Measurements from ENCODE around the gene UGT1A10. TPM values are rescaled to one million over a fixed set of nuclear protein-coding genes. Genes with fewer than 3 reads are reported as not detected.
"Not testable (repeated sequence)": the region's sequence is repeated elsewhere in the genome, so short reads cannot be mapped to it uniquely, and the experiment has no call there.

UGT1A10 gene
- total RNA-seq, 1 donor from 2014 or later: not detected

GRCh38 chr2:233686928-233687327 is 50.7 kb downstream of the UGT1A10 start:
- no peak for DNase-seq (ENCODE audit: low spot score)
- no peak for ATAC-seq

GRCh38 chr2:233688341-233688740 is 52.1 kb downstream of the UGT1A10 start:
- intact Hi-C loops (cut with DNase I): no loop called here
- DNase-seq (ENCODE audit: low spot score) (no peak), ATAC-seq (no peak)

More at GRCh38 chr2:233686928-233687327, 50.7 kb downstream of the UGT1A10 start:
- intact Hi-C loops (cut with DNase I): no loop called here

DNA sequence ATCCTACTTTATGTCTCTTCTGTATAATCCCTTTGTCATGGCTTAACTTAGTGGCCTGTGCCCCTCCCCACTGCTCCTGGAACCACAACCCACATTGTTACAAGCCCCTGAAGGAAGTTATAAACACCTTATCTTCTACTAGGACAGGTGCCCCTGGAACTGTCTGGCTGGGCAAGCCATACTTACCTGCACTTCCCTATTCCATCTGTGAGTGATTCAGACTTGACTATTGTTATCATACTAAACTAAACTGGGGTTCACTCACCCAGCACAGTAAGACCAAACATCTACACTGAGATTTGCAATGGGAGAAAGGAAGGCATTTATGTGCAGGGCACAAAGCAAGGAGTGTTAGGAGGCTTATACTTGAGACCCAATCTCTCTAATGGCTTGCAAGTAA is 52.8 kb downstream of the UGT1A10 start:
- DNase-seq (ENCODE audit: low spot score) (no peak), ATAC-seq (no peak)
- intact Hi-C loops (cut with DNase I): no loop called here

DNA sequence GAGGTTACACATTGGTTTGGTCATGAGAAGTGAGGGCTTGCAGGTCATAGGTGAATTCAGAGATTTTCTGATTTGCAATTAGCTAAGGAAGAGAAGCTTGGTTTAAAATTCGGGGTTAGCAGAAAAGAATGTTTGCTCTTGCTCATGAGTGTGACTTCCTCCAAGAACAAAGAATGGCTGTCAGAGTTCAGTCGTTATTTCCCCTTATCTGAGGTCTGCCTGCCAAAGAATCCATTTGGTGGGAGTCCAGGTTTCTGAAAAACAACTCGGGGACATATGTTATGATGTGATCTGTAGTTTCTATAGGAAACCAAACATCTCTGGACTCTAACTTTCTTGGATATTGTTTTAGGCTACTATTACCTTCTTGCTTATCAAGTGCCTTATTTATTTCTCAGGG is 53.3 kb downstream of the UGT1A10 start:
- intact Hi-C loops (cut with DNase I): no loop called here
- no peak for DNase-seq (ENCODE audit: low spot score)

DNA sequence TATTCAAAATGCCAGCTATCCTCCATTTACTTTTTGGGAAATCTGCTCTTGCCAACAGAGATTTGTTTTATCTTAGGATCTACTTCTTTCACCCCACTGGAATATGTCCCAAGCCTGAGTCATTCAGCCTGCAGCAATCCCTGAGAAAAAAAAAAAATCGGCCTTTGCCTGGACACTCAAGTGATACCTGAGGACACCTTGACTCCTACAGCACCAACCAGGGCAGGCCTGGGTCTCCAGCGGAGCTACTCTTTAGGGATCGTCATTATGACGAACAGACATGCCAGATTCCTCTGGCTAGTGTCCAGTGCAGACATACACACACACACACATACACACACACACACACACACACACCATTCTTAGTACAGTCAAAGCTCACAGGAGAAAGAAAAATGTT is 54.2 kb downstream of the UGT1A10 start:
- intact Hi-C loops (cut with DNase I): no loop called here
- ATAC-seq: no peak

More for the DNA sequence above, 53.3 kb downstream of the UGT1A10 start:
- no peak for ATAC-seq

DNA sequence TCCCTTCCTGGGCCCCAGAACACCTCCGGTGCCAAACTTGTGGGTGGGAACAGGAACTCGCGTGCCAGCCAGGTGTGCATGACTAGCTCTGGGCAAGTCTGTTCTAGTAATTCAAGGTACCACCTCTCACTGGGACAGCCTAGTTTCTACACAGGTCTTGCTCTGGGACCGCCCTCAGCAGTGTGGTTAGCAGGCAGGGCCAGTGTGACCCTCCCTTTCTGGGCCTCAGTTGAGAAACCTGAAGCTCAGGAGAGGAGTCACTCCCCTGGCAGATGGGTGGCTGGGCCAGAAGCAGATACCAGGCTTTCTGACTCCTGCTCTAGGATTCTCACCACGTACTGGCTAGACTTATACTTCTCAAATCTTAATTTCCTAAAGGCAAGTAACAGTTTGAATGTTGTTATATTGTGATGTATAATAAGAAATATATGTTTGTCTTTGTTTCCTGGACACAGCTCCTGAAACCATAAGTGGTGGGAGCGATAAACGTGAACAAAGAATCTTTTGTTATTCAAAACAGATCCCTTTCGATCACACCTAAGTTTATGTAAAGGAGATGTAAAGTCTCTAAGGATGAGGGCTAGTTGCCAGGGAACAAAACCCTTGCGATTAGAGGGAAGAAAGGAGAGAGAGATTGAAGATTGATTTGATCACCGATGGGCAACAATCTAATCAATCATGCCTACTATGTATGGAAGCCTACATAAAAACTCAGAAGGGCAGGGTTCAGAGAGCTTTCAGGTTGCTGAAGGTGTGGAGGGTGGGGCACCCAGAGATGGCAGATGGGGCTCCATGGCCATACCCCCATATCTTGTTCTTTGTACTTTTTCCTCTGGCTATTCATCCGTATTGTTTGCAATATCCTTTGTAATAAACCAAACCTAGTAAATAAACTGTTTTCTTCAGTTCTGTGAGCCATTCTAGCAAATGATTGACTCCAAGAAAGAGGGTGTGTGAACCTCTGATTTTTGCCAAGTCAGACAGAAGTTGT is 55.5 kb downstream of the UGT1A10 start:
- ATAC-seq: no peak
- intact Hi-C loops (cut with DNase I): no loop called here
- no peak for DNase-seq (ENCODE audit: low spot score)

More for the DNA sequence above, 54.2 kb downstream of the UGT1A10 start:
- DNase-seq (ENCODE audit: low spot score): no peak

DNA sequence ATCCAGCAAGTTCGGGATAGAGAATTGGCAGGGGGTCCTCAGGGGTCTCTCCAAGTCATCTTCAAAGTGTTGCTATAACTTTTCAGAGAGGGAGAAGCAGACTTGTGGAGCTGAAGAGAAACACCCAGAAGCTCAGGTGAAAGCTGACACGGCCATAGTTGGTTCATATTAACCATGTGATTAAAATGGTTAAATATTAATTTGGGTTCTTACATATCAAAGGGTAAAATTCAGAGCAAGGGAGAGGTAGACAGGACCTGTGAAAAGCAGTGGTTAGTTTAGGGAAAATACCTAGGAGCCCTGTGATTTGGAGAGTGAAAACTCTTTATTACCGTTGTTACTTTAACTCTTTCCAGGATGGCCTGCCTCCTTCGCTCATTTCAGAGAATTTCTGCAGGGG is 56.4 kb downstream of the UGT1A10 start, which contains the start of gene UGT1A6:
Gene UGT1A6 (plus strand): TSS at position 243 of the 400 bp plus-strand sequence. CDS start 115 bp downstream, at position 358.
- intact Hi-C loops (cut with DNase I): no loop called here
- ATAC-seq (no peak), DNase-seq (ENCODE audit: low spot score) (no peak)

- no peak for ATAC-seq
- intact Hi-C loops (cut with DNase I): no loop called here
- no peak for DNase-seq (ENCODE audit: low spot score)
These were observed 57.7 kb downstream of the UGT1A10 start for GRCh38 chr2:233693963-233694362.

DNA sequence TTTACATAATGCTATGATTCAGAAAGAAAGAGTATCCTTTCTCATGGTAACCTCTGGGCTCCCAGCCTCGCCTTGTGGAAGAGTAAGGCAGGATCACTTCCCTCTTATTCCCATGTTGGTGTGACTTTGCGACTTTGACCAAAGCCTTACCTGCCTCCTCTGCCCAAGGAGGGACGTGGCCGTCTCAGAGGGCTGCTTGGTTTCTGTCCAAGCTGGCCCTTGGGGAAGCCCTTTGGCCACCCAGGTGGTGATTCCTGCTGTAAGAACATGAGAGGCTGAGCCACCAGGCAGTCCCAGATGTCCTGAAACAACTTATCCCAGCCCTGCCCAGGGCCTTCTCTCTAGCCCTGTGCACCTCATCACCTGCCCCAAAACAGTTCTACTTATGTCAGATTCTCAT is 62.5 kb downstream of the UGT1A10 start:
- DNase-seq (ENCODE audit: low spot score): no peak
- no peak for ATAC-seq
- intact Hi-C loops (cut with DNase I): no loop called here

- intact Hi-C loops (cut with DNase I): loop anchor here (10.0 kb wide), 1 partner anchor 105 kb away; no protein-coding TSS in a partner anchor
- DNase-seq (ENCODE audit: low spot score): no peak
- ATAC-seq: no peak
These were observed 63.3 kb downstream of the UGT1A10 start for GRCh38 chr2:233699424-233700027.

DNA sequence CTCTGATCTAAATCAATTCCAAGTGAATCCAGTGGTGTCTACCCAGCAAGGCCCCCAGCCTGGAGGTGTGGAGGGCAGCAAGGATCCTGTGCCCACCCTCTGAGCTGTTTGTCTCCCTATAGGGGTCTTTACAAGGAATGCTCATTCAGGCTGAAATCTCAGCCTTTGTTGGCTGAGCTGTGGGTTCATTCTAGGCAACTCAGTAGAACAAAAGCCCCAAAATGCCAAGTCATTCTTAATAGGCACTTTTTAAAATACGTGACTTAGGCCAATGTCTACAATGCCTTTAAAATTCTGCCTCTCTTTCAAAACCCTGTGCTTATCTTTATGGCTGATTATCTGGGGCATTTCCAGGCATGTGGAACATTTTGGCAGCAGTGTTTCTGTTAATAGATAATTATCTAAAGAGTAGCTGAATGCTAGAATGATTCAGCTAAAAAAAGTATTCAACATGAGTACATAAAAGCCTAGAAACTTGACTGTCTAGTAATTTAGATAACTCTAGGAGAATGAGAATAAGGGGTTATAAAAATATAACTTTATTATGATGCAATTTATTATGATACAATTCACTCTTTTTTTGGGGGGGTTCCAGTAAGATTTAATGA is 63.9 kb downstream of the UGT1A10 start:
- intact Hi-C loops (cut with DNase I): loop anchor here (10.0 kb wide), 1 partner anchor 105 kb away; no protein-coding TSS in a partner anchor
- DNase-seq (ENCODE audit: low spot score) (no peak), ATAC-seq (no peak)

DNA sequence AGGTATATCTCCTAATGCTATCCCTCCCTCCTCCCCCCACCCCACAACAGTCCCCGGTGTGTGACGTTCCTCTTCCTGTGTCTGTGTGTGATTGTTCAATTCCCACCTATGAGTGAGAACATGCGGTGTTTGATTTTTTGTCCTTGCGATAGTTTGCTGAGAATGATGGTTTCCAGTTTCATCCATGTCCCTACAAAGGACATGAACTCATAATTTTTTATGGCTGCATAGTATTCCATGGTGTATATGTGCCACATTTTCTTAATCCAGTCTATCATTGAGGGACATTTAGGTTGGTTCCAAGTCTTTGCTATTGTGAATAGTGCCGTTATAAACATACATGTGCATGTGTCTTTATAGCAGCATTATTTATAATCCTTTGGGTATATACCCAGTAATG is 64.6 kb downstream of the UGT1A10 start:
- not testable (repeated sequence) for DNase-seq (ENCODE audit: low spot score); ATAC-seq
- intact Hi-C loops (cut with DNase I): loop anchor here (10.0 kb wide), 1 partner anchor 106 kb away; no protein-coding TSS in a partner anchor

DNA sequence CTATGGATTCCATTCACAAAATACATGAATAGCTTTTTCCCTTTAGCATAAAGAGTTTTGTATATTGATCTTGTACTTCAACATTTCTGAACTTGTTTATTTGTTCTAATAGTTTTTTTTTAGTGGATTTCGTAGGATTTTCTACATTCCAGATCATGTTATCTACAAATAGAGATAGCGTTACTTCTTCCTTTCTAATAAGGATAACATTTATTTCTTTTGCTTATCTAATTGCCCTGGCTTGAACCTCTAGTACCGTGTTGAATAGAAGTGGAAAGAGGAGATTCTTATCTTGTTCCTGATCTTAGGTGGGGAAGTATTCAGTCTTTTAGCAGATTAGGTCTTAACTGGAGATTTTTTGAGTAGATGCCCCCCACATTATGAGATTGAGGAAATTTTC is 66.0 kb downstream of the UGT1A10 start:
- intact Hi-C loops (cut with DNase I): loop anchor here (10.0 kb wide), 1 partner anchor 107 kb away; no protein-coding TSS in a partner anchor
- DNase-seq (ENCODE audit: low spot score) (no peak), ATAC-seq (no peak)

- intact Hi-C loops (cut with DNase I): loop anchor here (10.0 kb wide), 1 partner anchor 111 kb away; no protein-coding TSS in a partner anchor
These were observed 69.8 kb downstream of the UGT1A10 start for GRCh38 chr2:233705911-233706506.

GRCh38 chr2:233706720-233707119 is 70.5 kb downstream of the UGT1A10 start:
- ATAC-seq: no peak
- DNase-seq (ENCODE audit: low spot score): no peak
- intact Hi-C loops (cut with DNase I): loop anchor here (10.0 kb wide), 1 partner anchor 112 kb away; no protein-coding TSS in a partner anchor

More at GRCh38 chr2:233705911-233706506, 69.8 kb downstream of the UGT1A10 start:
- no peak for ATAC-seq
- DNase-seq (ENCODE audit: low spot score): no peak

DNA sequence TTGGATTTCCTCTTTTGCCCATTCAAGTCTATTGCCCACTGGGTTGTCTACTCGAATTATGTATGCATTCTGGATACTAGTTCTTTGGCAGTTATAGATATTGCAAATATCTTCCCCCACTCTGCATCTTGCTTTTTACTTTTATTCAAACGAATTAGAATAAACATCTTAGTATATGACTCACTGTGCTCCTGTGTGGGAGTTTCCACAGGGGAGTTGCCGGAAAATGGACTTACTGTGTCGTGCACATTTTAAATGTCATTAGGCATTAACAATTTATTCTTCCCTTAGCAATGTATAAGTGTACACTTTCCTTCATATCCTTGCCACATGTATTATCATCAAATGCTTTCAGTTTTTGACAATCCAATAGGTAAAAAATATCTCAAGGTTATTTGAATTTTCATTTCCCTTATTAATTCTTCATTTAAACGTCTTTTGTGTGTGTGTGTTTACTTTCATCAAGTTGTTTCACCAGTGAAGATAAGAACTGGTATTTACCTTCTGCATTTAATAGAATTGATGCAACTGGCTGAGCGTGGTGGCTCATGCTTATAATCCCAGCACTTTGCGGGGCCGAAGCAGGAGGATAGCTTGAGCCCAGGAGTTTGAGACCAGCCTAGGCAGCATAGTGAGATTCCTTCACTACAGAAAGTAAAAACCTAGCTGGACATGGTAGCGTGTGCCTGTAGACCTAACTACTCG is 71.8 kb downstream of the UGT1A10 start:
- intact Hi-C loops (cut with DNase I): loop anchor here (10.0 kb wide), 1 partner anchor 113 kb away; no protein-coding TSS in a partner anchor
- DNase-seq (ENCODE audit: low spot score) (no peak), ATAC-seq (no peak)

DNA sequence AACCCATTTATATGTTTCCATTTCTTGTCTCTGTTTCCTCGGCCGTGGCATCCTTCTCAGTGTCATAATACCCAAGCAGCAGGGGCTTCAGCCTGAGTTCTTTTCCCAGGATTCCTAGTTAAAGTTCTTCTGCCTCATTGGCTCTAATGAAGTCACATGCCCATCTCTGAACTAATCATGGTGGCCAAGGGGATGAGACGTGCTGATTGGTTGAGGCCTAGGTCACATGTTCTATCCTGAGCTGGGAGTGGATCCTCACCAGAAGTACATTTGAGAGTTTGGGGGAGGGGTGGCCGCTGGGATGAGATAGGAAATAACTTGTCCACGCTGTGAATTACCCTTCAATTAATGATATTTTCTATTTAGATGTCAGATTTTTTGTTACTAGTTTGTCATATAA is 72.7 kb downstream of the UGT1A10 start:
- no peak for DNase-seq (ENCODE audit: low spot score)
- intact Hi-C loops (cut with DNase I): loop anchor here (10.0 kb wide), 1 partner anchor 114 kb away; no protein-coding TSS in a partner anchor
- no peak for ATAC-seq

Data from sciatic nerve (tissue), 2 donors.